ENCODE data around the gene MRPS10. TPM values are rescaled to one million over a fixed set of nuclear protein-coding genes. Genes with fewer than 3 reads are reported as not detected.

Gene MRPS10
- polyA plus RNA-seq, 3 donors = 9.2 to 33.0 (median 31.4) TPM

DNA sequence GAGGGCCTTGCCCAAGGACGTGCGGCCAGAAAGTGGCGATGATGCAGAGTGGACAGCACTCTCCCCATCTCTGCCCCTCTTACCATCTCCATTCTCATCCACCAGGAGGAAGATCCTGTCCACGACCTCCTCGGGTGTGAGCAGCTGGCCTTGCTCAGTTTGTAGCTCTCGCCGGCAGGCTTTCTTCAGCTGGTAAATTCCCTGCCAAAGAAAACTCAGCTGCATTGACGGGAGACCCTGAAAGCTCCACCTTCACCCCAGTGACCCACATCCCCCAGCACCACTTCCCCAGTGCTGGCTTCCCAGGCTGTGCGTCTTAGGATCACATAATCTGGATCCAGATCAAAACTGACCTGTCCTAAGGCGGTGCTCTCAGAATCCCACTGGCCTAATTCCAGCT, 32.1 kb downstream of the MRPS10 start:
- WGBS (ENCODE audit: insufficient coverage) = 93% methylated on average over 10 of the region's 10 CpGs
- H2AFZ ChIP-seq (ENCODE audit: insufficient read depth, low read depth, low read length, poor library complexity, severe bottlenecking) = no peak overlapping the region
- no peak overlapping the region for H3K4me2 ChIP-seq (replicated peaks; ENCODE audit: extremely low read depth, low read length, poor library complexity, severe bottlenecking)
- H3K27ac ChIP-seq (ENCODE audit: low read depth in 1 of 2, low read length in 2 of 2) = no peak overlapping the region
- no peaks in the 10 kb centered on the region for H3K4me1 Mint-ChIP-seq
- H3K4me3 Mint-ChIP-seq = no peak overlapping the region
- no peak overlapping the region for H3K9ac ChIP-seq (ENCODE audit: insufficient read depth, low read length, poor library complexity, severe bottlenecking)
- intact Hi-C loops (cut with micrococcal nuclease) = no loop called here
- H3K27me3 Mint-ChIP-seq (ENCODE audit: low read depth in 3 of 3) = peaks cover 0 to 4% (median 2%) of the 10 kb centered on the region in 3 donors
- no peak overlapping the region for H3K4me3 ChIP-seq (replicated peaks in 1 of 3; ENCODE audit: low read depth in 2 of 3, low read length in 3 of 3)
- H3K79me2 ChIP-seq (ENCODE audit: insufficient read depth, low read length) = no peaks in the 10 kb centered on the region
- no peak for TF ChIP-seq CTCF (IDR thresholded peaks at IDR 0.05)
- H3K27ac Mint-ChIP-seq = no peak overlapping the region
- no peaks in the 10 kb centered on the region for H3K9me3 Mint-ChIP-seq
- H3K27me3 ChIP-seq (ENCODE audit: control insufficient read depth in 2 of 2, insufficient read depth in 2 of 2, low read length in 2 of 2) = no peaks in the 10 kb centered on the region
- no peaks in the 10 kb centered on the region for H3K36me3 ChIP-seq (replicated peaks in 1 of 2; ENCODE audit: control insufficient read depth in 1 of 2, insufficient read depth in 2 of 2, low read length in 2 of 2)
- DNase-seq = no peak
- H3K36me3 Mint-ChIP-seq = no peaks in the 10 kb centered on the region
- no peaks in the 10 kb centered on the region for H3K9me3 ChIP-seq (replicated peaks in 1 of 2; ENCODE audit: control insufficient read depth in 1 of 2, insufficient read depth in 1 of 2, low read length in 2 of 2)
- no peaks in the 10 kb centered on the region for H4K20me1 ChIP-seq (ENCODE audit: insufficient read depth, low read length)
- no peaks in the 10 kb centered on the region for H3K4me1 ChIP-seq (ENCODE audit: control insufficient read depth in 1 of 2, insufficient read depth in 2 of 2, low read length in 2 of 2)

DNA sequence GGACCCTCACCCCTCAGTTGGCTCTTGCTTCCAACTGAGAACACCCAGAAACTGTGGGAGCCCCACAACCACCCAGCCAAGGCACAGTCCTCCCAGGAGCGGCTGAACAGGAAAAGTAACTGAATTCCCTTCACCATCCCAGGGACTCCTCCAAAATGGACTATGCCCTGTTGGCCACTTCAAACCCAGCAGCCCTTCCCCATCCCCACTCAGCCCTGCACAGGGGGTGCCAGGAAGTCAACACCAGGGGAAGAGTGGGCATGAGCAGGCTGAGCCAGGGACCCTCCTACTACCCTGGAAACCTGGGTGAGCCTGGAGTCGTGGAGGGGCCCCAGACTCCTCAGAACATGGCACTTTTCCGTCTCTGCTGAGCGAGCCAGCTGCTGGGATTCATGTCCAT, 33.2 kb downstream of the MRPS10 start:
- Histone ChIP-seq H3K4me3 (replicated peaks in 1 of 3; ENCODE audit: low read depth in 2 of 3, low read length in 3 of 3) (no peak overlapping the region), H3K9ac (ENCODE audit: insufficient read depth, low read length, poor library complexity, severe bottlenecking) (no peak overlapping the region), H3K9me3 (replicated peaks in 1 of 2; ENCODE audit: control insufficient read depth in 1 of 2, insufficient read depth in 1 of 2, low read length in 2 of 2) (no peaks in the 10 kb centered on the region), H4K20me1 (ENCODE audit: insufficient read depth, low read length) (no peaks in the 10 kb centered on the region), H3K36me3 (replicated peaks in 1 of 2; ENCODE audit: control insufficient read depth in 1 of 2, insufficient read depth in 2 of 2, low read length in 2 of 2) (no peaks in the 10 kb centered on the region), H2AFZ (ENCODE audit: insufficient read depth, low read depth, low read length, poor library complexity, severe bottlenecking) (no peak overlapping the region), H3K4me1 (ENCODE audit: control insufficient read depth in 1 of 2, insufficient read depth in 2 of 2, low read length in 2 of 2) (no peaks in the 10 kb centered on the region), H3K27ac (ENCODE audit: low read depth in 1 of 2, low read length in 2 of 2) (no peak overlapping the region), H3K4me2 (replicated peaks; ENCODE audit: extremely low read depth, low read length, poor library complexity, severe bottlenecking) (no peak overlapping the region), H3K27me3 (ENCODE audit: control insufficient read depth in 2 of 2, insufficient read depth in 2 of 2, low read length in 2 of 2) (no peaks in the 10 kb centered on the region), H3K79me2 (ENCODE audit: insufficient read depth, low read length) (no peaks in the 10 kb centered on the region)
- WGBS (ENCODE audit: insufficient coverage) = 95% methylated on average over 4 of the region's 4 CpGs
- Mint-ChIP-seq H3K4me3 (no peak overlapping the region), H3K4me1 (no peaks in the 10 kb centered on the region), H3K27ac (no peak overlapping the region), H3K9me3 (no peaks in the 10 kb centered on the region), H3K36me3 (no peaks in the 10 kb centered on the region), H3K27me3 (ENCODE audit: low read depth in 3 of 3) (peaks cover 2 to 4% (median 2%) of the 10 kb centered on the region in 3 donors)
- intact Hi-C loops (cut with micrococcal nuclease) = no loop called here
- DNase-seq = no peak
- TF ChIP-seq CTCF (IDR thresholded peaks at IDR 0.05) = no peak
